HCT116 (cell line): Measurements from ENCODE around the gene CAPN10. TPM values are rescaled to one million over a fixed set of nuclear protein-coding genes. Genes with fewer than 3 reads are reported as not detected.

Experiments
- ATAC-seq: fragments of 200-7000 bp; cut with Tn5 transposase; 2 replicates; pipeline ENCODE4 v1.9.1; 2020; ENCODE audit warnings: mild to moderate bottlenecking, moderate library complexity
- BruUV-seq: library from RNA; stranded (reverse); fragments of 400-500 nt; replicated peaks from 2 replicates; lab custom pipeline; 2021; lab: Mats Ljungman, UMichigan
- CTCF ChIA-PET: fragments of 300-600 bp; sonication (Branson Sonifier 250); formaldehyde crosslinking; loops from one replicate; lab custom pipeline; 2021; ENCODE audit warnings: antibody characterized with exemption; lab: Charles Lee
- POLR2A ChIA-PET: fragments of 300-600, 350-600 bp; sonication (Branson Sonifier 250); formaldehyde crosslinking; loops from one replicate; lab custom pipeline; 2021; ENCODE audit warnings: antibody characterized with exemption; lab: Charles Lee
- RAD21 ChIA-PET, 2 experiments: fragments of 300-600 bp; sonication (Branson Sonifier 250); formaldehyde crosslinking; loops; one replicate each; lab custom pipeline; 2023; ENCODE audit warnings: low total read pairs in 2 of 2; ENCODE audit not compliant: uncharacterized antibody in 2 of 2, unreplicated experiment in 2 of 2, low non-redundant PET in 1 of 2; lab: Charles Lee
- DNase-seq: peaks from one replicate; pipeline ENCODE4 v3.0.0-alpha.2; 2010; ENCODE audit warnings: low read depth, low spot score
- H2AFZ ChIP-seq: fragments of 200-600 bp; shearing (Covaris generic), sonication (generic); 2 replicates; pipeline ENCODE4 v1.6.1; 2017; ENCODE audit warnings: low read depth, mixed run types, mixed read lengths, antibody characterized with exemption, low read length; ENCODE audit not compliant: poor library complexity, severe bottlenecking
- H3K27ac ChIP-seq: 2 replicates; pipeline ENCODE4 v1.5.1; 2012; ENCODE audit warnings: low read depth, low read length
- H3K27me3 ChIP-seq: fragments of 200-600 bp; sonication (generic); 2 replicates; pipeline ENCODE4 v1.6.1; 2016; ENCODE audit warnings: mixed run types, low read length, mixed read lengths; ENCODE audit not compliant: insufficient read depth
- H3K36me3 ChIP-seq, 2 experiments: fragments of 200-500 bp in 1 of 2; fragments of 200-600 bp in 1 of 2; sonication (Bioruptor generic) in 1 of 2; sonication (generic) in 1 of 2; 2 replicates each; pipeline versions ENCODE4 v1.5.1 to v1.6.1; 2014 to 2016; ENCODE audit warnings: low read length in 2 of 2, inconsistent platforms in 1 of 2, mixed read lengths in 1 of 2, mixed run types in 1 of 2; ENCODE audit not compliant: insufficient read depth in 2 of 2, control insufficient read depth in 1 of 2
- H3K4me1 ChIP-seq, 2 experiments: fragments of 200-600 bp in 1 of 2; sonication (generic) in 1 of 2; 2 replicates each; pipeline versions ENCODE4 v1.5.1 to v1.6.1; 2012 to 2017; ENCODE audit warnings: low read length in 2 of 2, inconsistent platforms in 1 of 2, mild to moderate bottlenecking in 1 of 2, mixed read lengths in 1 of 2, mixed run types in 1 of 2, moderate library complexity in 1 of 2; ENCODE audit not compliant: insufficient read depth in 2 of 2, control insufficient read depth in 1 of 2
- H3K4me2 ChIP-seq: fragments of 200-600 bp; sonication (generic); 2 replicates; pipeline ENCODE4 v1.6.1; 2017; ENCODE audit warnings: mixed run types, low read length, mixed read lengths
- H3K4me3 ChIP-seq, 2 experiments: fragments of 200-600 bp in 1 of 2; sonication (generic) in 1 of 2; replicated peaks in 1 of 2; 2 replicates each; pipeline ENCODE4 v1.5.1; 2011 to 2016; ENCODE audit warnings: low read length in 2 of 2, control low read depth in 1 of 2, low read depth in 1 of 2, mild to moderate bottlenecking in 1 of 2, mixed read lengths in 1 of 2, mixed run types in 1 of 2
- H3K79me2 ChIP-seq: fragments of 200-600 bp; sonication (generic); 2 replicates; pipeline ENCODE4 v1.6.1; 2017; ENCODE audit warnings: mild to moderate bottlenecking, mixed run types, low read length, moderate library complexity, mixed read lengths; ENCODE audit not compliant: insufficient read depth
- H3K9ac ChIP-seq: fragments of 200-600 bp; sonication (generic); 2 replicates; pipeline ENCODE4 v1.6.1; 2016; ENCODE audit warnings: low read length, mixed read lengths
- H3K9me2 ChIP-seq: fragments of 200-600 bp; sonication (generic), shearing (Covaris generic); 2 replicates; pipeline ENCODE4 v1.6.1; 2017; ENCODE audit warnings: mixed run types, mild to moderate bottlenecking, moderate library complexity; ENCODE audit not compliant: insufficient read depth
- H3K9me3 ChIP-seq, 2 experiments: fragments of 200-500 bp in 1 of 2; fragments of 200-600 bp in 1 of 2; sonication (Bioruptor generic) in 1 of 2; sonication (generic) in 1 of 2; 2 replicates each; pipeline ENCODE4 v1.6.1; 2014 to 2017; ENCODE audit warnings: low read length in 2 of 2, mixed read lengths in 2 of 2, inconsistent platforms in 1 of 2, low read depth in 1 of 2, mild to moderate bottlenecking in 1 of 2, mixed run types in 1 of 2, moderate library complexity in 1 of 2; ENCODE audit not compliant: control insufficient read depth in 1 of 2, insufficient read depth in 1 of 2
- H4K20me1 ChIP-seq: fragments of 200-600 bp; sonication (generic), shearing (Covaris generic); 2 replicates; pipeline ENCODE4 v1.6.1; 2017; ENCODE audit warnings: mixed run types, mild to moderate bottlenecking, moderate library complexity; ENCODE audit not compliant: insufficient read depth
- CEBPB ChIP-seq: IDR thresholded peaks from 2 replicates; pipeline ENCODE4 v1.6.1; 2012; ENCODE audit warnings: low read depth
- EGR1 ChIP-seq: IDR thresholded peaks from 2 replicates; pipeline ENCODE4 v1.6.1; 2012; ENCODE audit warnings: low read depth
- EZH2 ChIP-seq: fragments of 200-600 bp; sonication (generic); IDR thresholded peaks from 2 replicates; pipeline ENCODE4 v1.6.1; 2017; ENCODE audit warnings: antibody characterized with exemption, mixed run types
- EZH2phosphoT487 ChIP-seq: fragments of 200-600 bp; IDR thresholded peaks from 2 replicates; pipeline ENCODE4 v1.6.1; 2018; ENCODE audit warnings: antibody characterized with exemption, borderline replicate concordance
- FOSL1 ChIP-seq: IDR thresholded peaks from 2 replicates; pipeline ENCODE4 v1.6.1; 2012; ENCODE audit warnings: low read depth
- POLR2AphosphoS5 ChIP-seq: IDR thresholded peaks from 2 replicates; pipeline ENCODE4 v1.6.1; 2011; ENCODE audit warnings: mild to moderate bottlenecking, low read depth, low read length, moderate library complexity
- SP1 ChIP-seq: IDR thresholded peaks from 2 replicates; pipeline ENCODE4 v1.6.1; 2012; ENCODE audit warnings: low read depth
- SRF ChIP-seq: IDR thresholded peaks from 2 replicates; pipeline ENCODE4 v1.6.1; 2012; ENCODE audit warnings: low read depth
- YY1 ChIP-seq: IDR thresholded peaks from 2 replicates; pipeline ENCODE4 v1.6.1; 2011; ENCODE audit warnings: low read length, low read depth, moderate library complexity, mild to moderate bottlenecking; ENCODE audit not compliant: insufficient replicate concordance; ENCODE audit errors: extremely low read depth
- ZFX ChIP-seq: fragments of 450-650 bp; IDR thresholded peaks from 2 replicates; pipeline ENCODE4 v1.6.1; 2017
- ZNF274 ChIP-seq: fragments of 200-500 bp; sonication (Bioruptor generic); IDR thresholded peaks from 2 replicates; pipeline ENCODE4 v1.6.1; 2014; ENCODE audit warnings: mild to moderate bottlenecking, low read depth, low read length, inconsistent platforms
- intact Hi-C: fragments of 100-400 bp; cut with micrococcal nuclease; formaldehyde crosslinking; loops from 2 replicates; pipeline ENCODE4 v1.10.0; 2022
- total RNA-seq: library from RNA; stranded (reverse); gene quantifications from one replicate; pipeline ENCODE4 v1.2.1, GENCODE V29; 2021; ENCODE audit not compliant: unreplicated experiment
- TF ChIP-seq, protein P1 (sequence below): IDR thresholded peaks from 2 replicates; pipeline ENCODE4 v1.6.1; 2012
- TF ChIP-seq, protein P2 (sequence below): IDR thresholded peaks from 2 replicates; pipeline ENCODE4 v1.6.1; 2012; ENCODE audit warnings: low read depth
- TF ChIP-seq, protein P3 (sequence below), 3 experiments: fragments of 200-600 bp in 1 of 3; sonication (generic) in 1 of 3; IDR thresholded peaks in 2 of 3; conservative IDR thresholded peaks in 1 of 3; 2 replicates each; pipeline ENCODE4 v1.5.1; 2012 to 2017; ENCODE audit warnings: low read depth in 2 of 3, low read length in 2 of 3, antibody characterized with exemption in 1 of 3, borderline replicate concordance in 1 of 3, control low read depth in 1 of 3, mild to moderate bottlenecking in 1 of 3, mixed read lengths in 1 of 3, mixed run types in 1 of 3, moderate library complexity in 1 of 3; ENCODE audit not compliant: insufficient read depth in 1 of 3
- TF ChIP-seq, protein P4 (sequence below): IDR thresholded peaks from 2 replicates; pipeline ENCODE4 v1.6.1; 2011; ENCODE audit warnings: mild to moderate bottlenecking, low read length, moderate library complexity; ENCODE audit not compliant: insufficient replicate concordance; ENCODE audit errors: extremely low read depth

CAPN10 gene
- total RNA-seq, 1 experiment from 2014 or later, result 40.7 TPM

DNA sequence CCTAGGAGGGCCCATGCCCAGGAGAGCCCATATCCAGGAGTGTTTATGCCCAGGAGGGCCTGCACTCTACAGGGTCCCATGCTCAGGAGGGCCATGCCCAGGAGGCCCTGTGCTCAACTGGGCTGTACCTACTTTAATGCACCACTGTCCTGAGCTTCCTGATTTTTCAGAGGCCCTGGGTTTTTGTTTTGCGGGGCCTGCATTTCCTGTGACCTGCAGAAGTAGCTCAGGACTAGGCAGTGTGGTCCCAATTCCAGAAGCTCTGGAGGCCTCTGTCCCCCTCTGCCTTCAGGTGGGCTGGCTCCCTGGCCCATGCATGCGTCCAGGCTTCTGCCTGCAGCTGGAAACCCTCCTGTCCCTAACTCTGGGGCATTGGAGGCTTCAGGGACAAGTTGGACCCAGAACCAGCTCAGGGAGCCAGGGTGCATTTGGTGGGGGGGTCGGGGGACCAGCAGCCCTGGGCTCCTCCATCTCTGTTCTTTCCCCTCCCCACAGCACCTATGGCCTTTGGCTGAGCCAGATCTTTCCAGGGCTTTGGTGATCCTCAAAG lies 49.5 kb downstream of the CAPN10 start:
- no peaks in the 10 kb centered on the region for H3K9me2 ChIP-seq
- ChIA-PET RAD21 (no interaction called here), CTCF (no interaction called here), POLR2A (no interaction called here)
- H3K4me3 ChIP-seq, result no peak overlapping the region
- H2AFZ ChIP-seq, result no peak overlapping the region
- H3K27me3 ChIP-seq, result peaks cover 10% of the 10 kb centered on the region; the same call in 1 of the 2 replicates
- TF ChIP-seq YY1 (no peak), SP1 (no peak), CEBPB (no peak), SRF (no peak), ZNF274 (no peak), EZH2phosphoT487 (no peak), EZH2 (no peak), ZFX (no peak), FOSL1 (no peak), EGR1 (no peak), POLR2AphosphoS5 (no peak)
- TF ChIP-seq, protein P1, sequence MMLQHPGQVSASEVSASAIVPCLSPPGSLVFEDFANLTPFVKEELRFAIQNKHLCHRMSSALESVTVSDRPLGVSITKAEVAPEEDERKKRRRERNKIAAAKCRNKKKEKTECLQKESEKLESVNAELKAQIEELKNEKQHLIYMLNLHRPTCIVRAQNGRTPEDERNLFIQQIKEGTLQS, result no peak
- TF ChIP-seq, protein P2, sequence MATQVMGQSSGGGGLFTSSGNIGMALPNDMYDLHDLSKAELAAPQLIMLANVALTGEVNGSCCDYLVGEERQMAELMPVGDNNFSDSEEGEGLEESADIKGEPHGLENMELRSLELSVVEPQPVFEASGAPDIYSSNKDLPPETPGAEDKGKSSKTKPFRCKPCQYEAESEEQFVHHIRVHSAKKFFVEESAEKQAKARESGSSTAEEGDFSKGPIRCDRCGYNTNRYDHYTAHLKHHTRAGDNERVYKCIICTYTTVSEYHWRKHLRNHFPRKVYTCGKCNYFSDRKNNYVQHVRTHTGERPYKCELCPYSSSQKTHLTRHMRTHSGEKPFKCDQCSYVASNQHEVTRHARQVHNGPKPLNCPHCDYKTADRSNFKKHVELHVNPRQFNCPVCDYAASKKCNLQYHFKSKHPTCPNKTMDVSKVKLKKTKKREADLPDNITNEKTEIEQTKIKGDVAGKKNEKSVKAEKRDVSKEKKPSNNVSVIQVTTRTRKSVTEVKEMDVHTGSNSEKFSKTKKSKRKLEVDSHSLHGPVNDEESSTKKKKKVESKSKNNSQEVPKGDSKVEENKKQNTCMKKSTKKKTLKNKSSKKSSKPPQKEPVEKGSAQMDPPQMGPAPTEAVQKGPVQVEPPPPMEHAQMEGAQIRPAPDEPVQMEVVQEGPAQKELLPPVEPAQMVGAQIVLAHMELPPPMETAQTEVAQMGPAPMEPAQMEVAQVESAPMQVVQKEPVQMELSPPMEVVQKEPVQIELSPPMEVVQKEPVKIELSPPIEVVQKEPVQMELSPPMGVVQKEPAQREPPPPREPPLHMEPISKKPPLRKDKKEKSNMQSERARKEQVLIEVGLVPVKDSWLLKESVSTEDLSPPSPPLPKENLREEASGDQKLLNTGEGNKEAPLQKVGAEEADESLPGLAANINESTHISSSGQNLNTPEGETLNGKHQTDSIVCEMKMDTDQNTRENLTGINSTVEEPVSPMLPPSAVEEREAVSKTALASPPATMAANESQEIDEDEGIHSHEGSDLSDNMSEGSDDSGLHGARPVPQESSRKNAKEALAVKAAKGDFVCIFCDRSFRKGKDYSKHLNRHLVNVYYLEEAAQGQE, result no peak
- TF ChIP-seq, protein P3, sequence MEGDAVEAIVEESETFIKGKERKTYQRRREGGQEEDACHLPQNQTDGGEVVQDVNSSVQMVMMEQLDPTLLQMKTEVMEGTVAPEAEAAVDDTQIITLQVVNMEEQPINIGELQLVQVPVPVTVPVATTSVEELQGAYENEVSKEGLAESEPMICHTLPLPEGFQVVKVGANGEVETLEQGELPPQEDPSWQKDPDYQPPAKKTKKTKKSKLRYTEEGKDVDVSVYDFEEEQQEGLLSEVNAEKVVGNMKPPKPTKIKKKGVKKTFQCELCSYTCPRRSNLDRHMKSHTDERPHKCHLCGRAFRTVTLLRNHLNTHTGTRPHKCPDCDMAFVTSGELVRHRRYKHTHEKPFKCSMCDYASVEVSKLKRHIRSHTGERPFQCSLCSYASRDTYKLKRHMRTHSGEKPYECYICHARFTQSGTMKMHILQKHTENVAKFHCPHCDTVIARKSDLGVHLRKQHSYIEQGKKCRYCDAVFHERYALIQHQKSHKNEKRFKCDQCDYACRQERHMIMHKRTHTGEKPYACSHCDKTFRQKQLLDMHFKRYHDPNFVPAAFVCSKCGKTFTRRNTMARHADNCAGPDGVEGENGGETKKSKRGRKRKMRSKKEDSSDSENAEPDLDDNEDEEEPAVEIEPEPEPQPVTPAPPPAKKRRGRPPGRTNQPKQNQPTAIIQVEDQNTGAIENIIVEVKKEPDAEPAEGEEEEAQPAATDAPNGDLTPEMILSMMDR (IDR thresholded peaks at IDR 0.05 in 2 of 3, conservative IDR thresholded peaks at IDR 0.05 in 1 of 3; ENCODE audit: borderline replicate concordance in 1 of 3, insufficient read depth in 1 of 3, low read depth in 2 of 3, low read length in 2 of 3), result no peak
- TF ChIP-seq, protein P4, sequence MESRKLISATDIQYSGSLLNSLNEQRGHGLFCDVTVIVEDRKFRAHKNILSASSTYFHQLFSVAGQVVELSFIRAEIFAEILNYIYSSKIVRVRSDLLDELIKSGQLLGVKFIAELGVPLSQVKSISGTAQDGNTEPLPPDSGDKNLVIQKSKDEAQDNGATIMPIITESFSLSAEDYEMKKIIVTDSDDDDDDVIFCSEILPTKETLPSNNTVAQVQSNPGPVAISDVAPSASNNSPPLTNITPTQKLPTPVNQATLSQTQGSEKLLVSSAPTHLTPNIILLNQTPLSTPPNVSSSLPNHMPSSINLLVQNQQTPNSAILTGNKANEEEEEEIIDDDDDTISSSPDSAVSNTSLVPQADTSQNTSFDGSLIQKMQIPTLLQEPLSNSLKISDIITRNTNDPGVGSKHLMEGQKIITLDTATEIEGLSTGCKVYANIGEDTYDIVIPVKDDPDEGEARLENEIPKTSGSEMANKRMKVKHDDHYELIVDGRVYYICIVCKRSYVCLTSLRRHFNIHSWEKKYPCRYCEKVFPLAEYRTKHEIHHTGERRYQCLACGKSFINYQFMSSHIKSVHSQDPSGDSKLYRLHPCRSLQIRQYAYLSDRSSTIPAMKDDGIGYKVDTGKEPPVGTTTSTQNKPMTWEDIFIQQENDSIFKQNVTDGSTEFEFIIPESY, result no peak
- no peaks in the 10 kb centered on the region for H3K79me2 ChIP-seq
- no peaks in the 10 kb centered on the region for H3K36me3 ChIP-seq
- BruUV-seq, result no TSS peak
- no peak overlapping the region for H3K27ac ChIP-seq
- H4K20me1 ChIP-seq, result no peaks in the 10 kb centered on the region
- no peak overlapping the region for H3K4me2 ChIP-seq
- no peak for ATAC-seq
- H3K9ac ChIP-seq, result no peak overlapping the region
- H3K4me1 ChIP-seq, result no peaks in the 10 kb centered on the region
- no peak for DNase-seq
- intact Hi-C loops, result no loop called here
- H3K9me3 ChIP-seq, result peaks cover 5 to 6% of the 10 kb centered on the region in 2 experiments; a peak in 2 of 4 replicates
